ENCODE measurements around the gene GAS2.

DNA sequence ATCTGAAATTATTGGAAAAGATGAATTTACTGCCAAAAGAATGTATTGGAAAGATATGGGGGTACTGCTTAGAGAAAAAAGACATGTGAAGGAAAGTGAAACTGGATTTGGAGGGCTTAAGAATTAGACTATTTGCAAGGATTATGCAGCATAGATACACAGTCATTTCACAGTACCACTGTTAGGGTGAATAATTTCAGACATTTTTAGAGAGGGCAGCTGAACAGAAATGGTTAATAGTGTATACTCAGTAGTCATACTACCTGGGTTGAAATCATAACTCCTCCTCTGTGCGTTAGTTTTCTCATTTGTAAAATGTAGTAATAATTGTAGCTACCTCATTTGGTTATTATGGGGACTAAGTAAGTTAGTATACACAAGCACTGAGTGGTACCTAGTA, 33.0 kb downstream of the GAS2 start:
- TF ChIP-seq, protein P1, sequence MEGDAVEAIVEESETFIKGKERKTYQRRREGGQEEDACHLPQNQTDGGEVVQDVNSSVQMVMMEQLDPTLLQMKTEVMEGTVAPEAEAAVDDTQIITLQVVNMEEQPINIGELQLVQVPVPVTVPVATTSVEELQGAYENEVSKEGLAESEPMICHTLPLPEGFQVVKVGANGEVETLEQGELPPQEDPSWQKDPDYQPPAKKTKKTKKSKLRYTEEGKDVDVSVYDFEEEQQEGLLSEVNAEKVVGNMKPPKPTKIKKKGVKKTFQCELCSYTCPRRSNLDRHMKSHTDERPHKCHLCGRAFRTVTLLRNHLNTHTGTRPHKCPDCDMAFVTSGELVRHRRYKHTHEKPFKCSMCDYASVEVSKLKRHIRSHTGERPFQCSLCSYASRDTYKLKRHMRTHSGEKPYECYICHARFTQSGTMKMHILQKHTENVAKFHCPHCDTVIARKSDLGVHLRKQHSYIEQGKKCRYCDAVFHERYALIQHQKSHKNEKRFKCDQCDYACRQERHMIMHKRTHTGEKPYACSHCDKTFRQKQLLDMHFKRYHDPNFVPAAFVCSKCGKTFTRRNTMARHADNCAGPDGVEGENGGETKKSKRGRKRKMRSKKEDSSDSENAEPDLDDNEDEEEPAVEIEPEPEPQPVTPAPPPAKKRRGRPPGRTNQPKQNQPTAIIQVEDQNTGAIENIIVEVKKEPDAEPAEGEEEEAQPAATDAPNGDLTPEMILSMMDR (conservative IDR thresholded peaks at IDR 0.05; ENCODE audit: low read depth, low read length): no peak
- TF ChIP-seq MAFK (IDR thresholded peaks at IDR 0.05; ENCODE audit: low read depth, low read length) (no peak), RAD21 (IDR thresholded peaks at IDR 0.05; ENCODE audit: low read length) (no peak), MXI1 (IDR thresholded peaks at IDR 0.05; ENCODE audit: borderline replicate concordance, low read depth, low read length) (no peak), FOS (IDR thresholded peaks at IDR 0.05; ENCODE audit: low read depth, low read length) (no peak), POLR2A (IDR thresholded peaks at IDR 0.05; ENCODE audit: low read depth, low read length) (no peak), MAZ (IDR thresholded peaks at IDR 0.05; ENCODE audit: borderline replicate concordance, low read depth, low read length) (no peak), RFX5 (IDR thresholded peaks at IDR 0.05; ENCODE audit: low read depth, low read length) (no peak), BHLHE40 (IDR thresholded peaks at IDR 0.05; ENCODE audit: low read depth, low read length) (no peak), CEBPB (IDR thresholded peaks at IDR 0.05; ENCODE audit: low read depth, low read length) (no peak)
- TF ChIP-seq, protein P2, sequence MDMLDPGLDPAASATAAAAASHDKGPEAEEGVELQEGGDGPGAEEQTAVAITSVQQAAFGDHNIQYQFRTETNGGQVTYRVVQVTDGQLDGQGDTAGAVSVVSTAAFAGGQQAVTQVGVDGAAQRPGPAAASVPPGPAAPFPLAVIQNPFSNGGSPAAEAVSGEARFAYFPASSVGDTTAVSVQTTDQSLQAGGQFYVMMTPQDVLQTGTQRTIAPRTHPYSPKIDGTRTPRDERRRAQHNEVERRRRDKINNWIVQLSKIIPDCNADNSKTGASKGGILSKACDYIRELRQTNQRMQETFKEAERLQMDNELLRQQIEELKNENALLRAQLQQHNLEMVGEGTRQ (IDR thresholded peaks at IDR 0.05; ENCODE audit: low read depth, low read length): no peak

Data from IMR-90 (cell line).